Mesenchymal stem cell (in vitro differentiated cells and primary cell): ENCODE measurements around the gene TMEM127.

Experiments
- DNase-seq: peaks from one replicate; pipeline ENCODE4 v3.0.0-alpha.2; 2013
- H2AFZ ChIP-seq: one replicate; pipeline ENCODE4 v1.6.1; 2013; ENCODE audit warnings: low read depth, mild to moderate bottlenecking, control low read depth, inconsistent platforms, low read length, moderate library complexity
- H2AK5ac ChIP-seq: 2 replicates; pipeline ENCODE4 v1.6.1; 2013; ENCODE audit warnings: low read length, moderate library complexity, mild to moderate bottlenecking, inconsistent platforms; ENCODE audit not compliant: severe bottlenecking
- H2BK120ac ChIP-seq: one replicate; pipeline ENCODE4 v1.6.1; 2013; ENCODE audit warnings: low read depth, mild to moderate bottlenecking, inconsistent platforms, low read length, moderate library complexity
- H2BK12ac ChIP-seq, 2 experiments: one replicate each; pipeline ENCODE4 v1.6.1; 2013; ENCODE audit warnings: inconsistent platforms in 2 of 2, low read length in 2 of 2, mild to moderate bottlenecking in 2 of 2, moderate library complexity in 2 of 2, control low read depth in 1 of 2
- H2BK15ac ChIP-seq: one replicate; pipeline ENCODE4 v1.6.1; 2013; ENCODE audit warnings: mild to moderate bottlenecking, low read depth, inconsistent platforms; ENCODE audit not compliant: poor library complexity, severe bottlenecking
- H2BK5ac ChIP-seq: 2 replicates; pipeline ENCODE4 v1.6.1; 2013; ENCODE audit warnings: low read depth, mild to moderate bottlenecking, low read length, control low read depth, inconsistent platforms; ENCODE audit not compliant: poor library complexity, severe bottlenecking
- H3K14ac ChIP-seq, 2 experiments: one replicate each; pipeline ENCODE4 v1.6.1; 2013; ENCODE audit warnings: inconsistent platforms in 2 of 2, low read length in 2 of 2, control low read depth in 1 of 2, mild to moderate bottlenecking in 1 of 2, moderate library complexity in 1 of 2
- H3K18ac ChIP-seq, 2 experiments: one replicate each; pipeline ENCODE4 v1.6.1; 2013; ENCODE audit warnings: inconsistent platforms in 2 of 2, low read length in 2 of 2, control low read depth in 1 of 2, low read depth in 1 of 2, mild to moderate bottlenecking in 1 of 2
- H3K23ac ChIP-seq, 2 experiments: one replicate each; pipeline ENCODE4 v1.6.1; 2013; ENCODE audit warnings: inconsistent platforms in 2 of 2, low read length in 2 of 2, mild to moderate bottlenecking in 2 of 2, moderate library complexity in 2 of 2, control low read depth in 1 of 2
- H3K27ac ChIP-seq: 2 replicates; pipeline ENCODE4 v1.5.1; 2013; ENCODE audit warnings: mild to moderate bottlenecking, moderate library complexity, low read length, control low read depth, inconsistent platforms; ENCODE audit not compliant: poor library complexity, severe bottlenecking
- H3K27me3 ChIP-seq, 2 experiments: 2 replicates each; pipeline versions ENCODE4 v1.6.1 to v1.7.0; 2013; ENCODE audit warnings: low read length in 2 of 2, mild to moderate bottlenecking in 2 of 2, moderate library complexity in 2 of 2, control low read depth in 1 of 2, inconsistent platforms in 1 of 2; ENCODE audit not compliant: control insufficient read depth in 1 of 2, insufficient read depth in 1 of 2
- H3K36me3 ChIP-seq, 2 experiments: 2 replicates each; pipeline versions ENCODE4 v1.6.1 to v1.7.0; 2013; ENCODE audit warnings: low read length in 2 of 2, control low read depth in 1 of 2, inconsistent platforms in 1 of 2, low read depth in 1 of 2, mild to moderate bottlenecking in 1 of 2; ENCODE audit not compliant: insufficient read depth in 2 of 2, control insufficient read depth in 1 of 2
- H3K4ac ChIP-seq, 2 experiments: one replicate each; pipeline ENCODE4 v1.6.1; 2013; ENCODE audit warnings: inconsistent platforms in 2 of 2, low read length in 2 of 2, mild to moderate bottlenecking in 2 of 2, moderate library complexity in 2 of 2, control low read depth in 1 of 2, low read depth in 1 of 2
- H3K4me1 ChIP-seq: 2 replicates; pipeline ENCODE4 v1.6.1; 2013; ENCODE audit warnings: low read depth, low read length, control low read depth; ENCODE audit not compliant: control insufficient read depth, insufficient read depth
- H3K4me2 ChIP-seq: 2 replicates; pipeline ENCODE4 v1.6.1; 2013; ENCODE audit warnings: low read length, mild to moderate bottlenecking, inconsistent platforms; ENCODE audit not compliant: poor library complexity, severe bottlenecking
- H3K4me3 ChIP-seq, 2 experiments: 2 replicates each; pipeline versions ENCODE4 v1.5.1 to v1.7.0; 2013; ENCODE audit warnings: low read length in 2 of 2, mild to moderate bottlenecking in 2 of 2, control low read depth in 1 of 2, low read depth in 1 of 2; ENCODE audit not compliant: insufficient read depth in 1 of 2
- H3K79me1 ChIP-seq: replicated peaks from 2 replicates; pipeline ENCODE4 v1.6.1; 2013; ENCODE audit warnings: mild to moderate bottlenecking, control low read depth, low read length, inconsistent platforms; ENCODE audit not compliant: poor library complexity, severe bottlenecking
- H3K9ac ChIP-seq: 2 replicates; pipeline ENCODE4 v1.7.0; 2013; ENCODE audit warnings: mild to moderate bottlenecking, low read length, moderate library complexity
- H3K9me3 ChIP-seq: 2 replicates; pipeline ENCODE4 v1.7.0; 2013; ENCODE audit warnings: mild to moderate bottlenecking, low read length; ENCODE audit not compliant: control insufficient read depth
- H4K8ac ChIP-seq: one replicate; pipeline ENCODE4 v1.6.1; 2013; ENCODE audit warnings: inconsistent platforms, mild to moderate bottlenecking, low read length, moderate library complexity
- H4K91ac ChIP-seq: one replicate; pipeline ENCODE4 v1.6.1; 2013; ENCODE audit warnings: mild to moderate bottlenecking, low read length, inconsistent platforms
- whole genome bisulfite sequencing: methylation state at CpG from one replicate; pipeline ENCODE4 v1.1.7; 2013; ENCODE audit warnings: mixed read lengths; 5-methylcytosine and 5-hydroxymethylcytosine counted together

Gene TMEM127

DNA sequence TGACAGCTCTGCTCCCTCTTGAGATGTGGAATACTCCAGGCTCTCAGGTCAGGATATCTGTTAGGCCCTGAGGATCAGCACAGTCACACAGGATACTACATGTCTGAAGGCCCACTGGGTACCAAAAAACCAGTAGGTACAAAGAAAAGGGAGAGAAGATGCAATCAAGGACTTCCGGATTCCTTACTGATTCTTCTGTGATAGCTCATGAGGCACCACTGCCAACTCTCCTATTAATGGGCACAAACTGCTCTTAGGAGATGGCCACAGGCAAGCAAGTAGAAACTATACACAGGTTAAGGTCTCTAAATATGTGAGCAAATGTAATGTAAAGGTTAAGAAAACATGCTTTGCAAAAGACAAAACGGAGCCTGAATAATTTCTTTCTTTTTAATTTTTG, 3.5 kb downstream of the TMEM127 start:
- H4K8ac ChIP-seq = no peak overlapping the region
- no peak overlapping the region for H3K14ac ChIP-seq
- peaks cover 12 to 29% of the 10 kb centered on the region in 2 experiments for H3K36me3 ChIP-seq
- 95% methylated on average over 2 of the region's 2 CpGs for WGBS
- no peak overlapping the region for H2BK12ac ChIP-seq
- H3K23ac ChIP-seq = no peak overlapping the region
- no peak overlapping the region for H4K91ac ChIP-seq
- H3K4me3 ChIP-seq = no peak overlapping the region
- H3K4me2 ChIP-seq = no peak overlapping the region
- H3K4me1 ChIP-seq = peaks cover 39% of the 10 kb centered on the region
- no peak overlapping the region for H2AK5ac ChIP-seq
- no peaks in the 10 kb centered on the region for H3K9me3 ChIP-seq
- no peak overlapping the region for H3K4ac ChIP-seq
- no peak overlapping the region for H3K27ac ChIP-seq
- no peak overlapping the region for H2BK15ac ChIP-seq
- DNase-seq = no peak
- peaks cover 22% of the 10 kb centered on the region for H3K79me1 ChIP-seq
- no peak overlapping the region for H3K18ac ChIP-seq
- H2BK120ac ChIP-seq = no peak overlapping the region
- H3K9ac ChIP-seq = peak overlapping the region; percentile 44
- no peak overlapping the region for H2BK5ac ChIP-seq
- no peaks in the 10 kb centered on the region for H3K27me3 ChIP-seq
- no peak overlapping the region for H2AFZ ChIP-seq

DNA sequence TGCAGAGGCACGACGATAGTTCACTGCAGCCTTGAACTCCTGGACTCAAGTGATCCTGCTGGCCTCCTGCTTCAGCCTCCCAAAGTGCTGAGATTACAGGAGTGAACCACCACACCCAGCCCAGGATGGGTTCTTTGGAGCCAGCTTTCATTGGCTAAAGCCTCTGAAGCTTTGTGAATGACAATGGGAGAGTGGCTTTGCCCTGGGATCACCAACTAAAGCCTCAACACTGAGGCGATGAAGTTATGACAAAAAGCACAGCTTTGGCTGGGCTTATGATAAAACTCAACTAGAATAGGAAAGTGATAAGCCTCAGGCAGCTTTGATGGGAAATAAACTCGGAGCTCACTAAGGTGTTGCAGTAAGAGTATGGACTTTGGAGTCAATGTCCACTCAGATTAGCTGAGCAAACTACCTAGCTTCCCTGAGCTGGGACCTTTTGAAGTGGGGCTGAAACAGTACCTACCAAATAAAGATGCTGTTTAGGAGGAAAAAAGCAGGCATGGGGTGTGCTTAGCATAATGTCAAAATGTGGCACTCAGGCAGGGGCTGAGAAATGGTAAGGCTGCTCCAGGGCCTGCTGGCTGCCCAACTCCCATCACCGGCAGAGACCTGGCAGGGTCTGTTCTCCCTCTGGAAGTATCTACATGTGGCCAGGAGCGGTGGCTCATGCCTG, 4.3 kb downstream of the TMEM127 start:
- no peak for DNase-seq
- no peak overlapping the region for H3K14ac ChIP-seq
- peak overlapping the region; percentile 86 for H3K27ac ChIP-seq
- no peak overlapping the region for H3K4me2 ChIP-seq
- peak overlapping the region in 1 of 2 experiments; percentile 62 for H3K4ac ChIP-seq
- no peak overlapping the region for H2BK120ac ChIP-seq
- H2BK15ac ChIP-seq = peak overlapping the region; percentile 17
- H2BK12ac ChIP-seq = peak overlapping the region; percentile 5 to 15
- no peaks in the 10 kb centered on the region for H3K9me3 ChIP-seq
- H2AFZ ChIP-seq = no peak overlapping the region
- peak overlapping the region; percentile 78 for H2AK5ac ChIP-seq
- no peak overlapping the region for H4K91ac ChIP-seq
- H3K36me3 ChIP-seq = peaks cover 12 to 33% of the 10 kb centered on the region in 2 experiments
- H3K18ac ChIP-seq = no peak overlapping the region
- peaks cover 36% of the 10 kb centered on the region for H3K4me1 ChIP-seq
- H3K4me3 ChIP-seq = no peak overlapping the region
- H3K79me1 ChIP-seq = peaks cover 24% of the 10 kb centered on the region
- no peak overlapping the region for H4K8ac ChIP-seq
- peak overlapping the region; percentile 53 for H3K9ac ChIP-seq
- no peaks in the 10 kb centered on the region for H3K27me3 ChIP-seq
- H2BK5ac ChIP-seq = no peak overlapping the region
- H3K23ac ChIP-seq = no peak overlapping the region
- WGBS = 97% methylated on average over 6 of the region's 6 CpGs

DNA sequence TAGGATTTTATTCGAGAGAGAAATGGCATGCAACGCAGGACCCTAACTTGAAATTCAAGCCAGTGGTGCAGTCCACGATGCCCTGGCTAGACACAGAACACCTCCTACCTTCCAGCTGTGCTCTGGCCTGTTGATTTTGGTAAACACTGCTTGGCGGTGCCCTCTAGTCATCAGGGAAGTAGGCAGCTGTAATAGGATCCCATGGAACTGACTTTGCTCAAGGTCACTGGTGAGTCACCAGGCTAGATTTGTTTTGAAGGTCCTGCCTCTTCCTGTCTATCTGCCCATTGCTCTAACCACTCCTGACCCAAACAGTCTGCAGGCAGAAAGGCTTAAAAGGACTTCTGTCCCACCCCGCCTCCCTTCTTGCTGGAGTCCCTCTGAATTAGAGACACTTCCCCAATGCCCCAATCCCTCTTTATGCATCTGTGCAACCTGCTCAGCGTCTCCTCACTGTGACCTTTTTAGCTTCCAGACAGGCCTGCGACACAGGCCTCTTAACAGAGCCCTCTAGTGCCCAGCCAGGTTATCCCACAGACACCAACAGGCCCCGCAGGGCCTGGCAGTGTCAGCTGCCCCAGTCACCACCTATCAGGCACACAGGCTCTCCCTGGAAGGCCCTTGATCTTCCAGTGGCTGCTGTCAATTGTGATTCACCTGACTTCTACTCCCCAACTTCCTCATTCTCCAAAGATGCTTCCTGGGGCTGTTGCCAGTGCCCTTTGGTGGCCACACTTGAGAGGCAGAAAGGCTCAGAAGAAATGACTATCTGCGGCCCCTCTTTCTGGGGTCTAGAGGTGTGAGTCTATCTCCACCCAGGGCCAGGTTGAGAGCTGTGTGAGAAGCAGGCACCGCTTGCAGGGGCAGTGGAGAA, 5.2 kb downstream of the TMEM127 start:
- Histone ChIP-seq H3K4ac (peak overlapping the region in 1 of 2 experiments; percentile 63), H3K14ac (no peak overlapping the region), H3K9me3 (no peaks in the 10 kb centered on the region), H3K79me1 (peaks cover 25% of the 10 kb centered on the region), H2AK5ac (peak overlapping the region; percentile 95), H3K23ac (peak overlapping the region in 1 of 2 experiments; percentile 5), H3K36me3 (peaks cover 16 to 36% of the 10 kb centered on the region in 2 experiments), H3K4me3 (peak overlapping the region in 1 of 2 experiments; percentile 25), H3K27me3 (no peaks in the 10 kb centered on the region), H3K4me2 (peak overlapping the region; percentile 35), H2BK12ac (peak overlapping the region in 1 of 2 experiments; percentile 39), H3K27ac (peak overlapping the region; percentile 86), H2BK5ac (peak overlapping the region; percentile 86), H3K18ac (peak overlapping the region; percentile 53 to 68), H2BK15ac (peak overlapping the region; percentile 17), H2BK120ac (peak overlapping the region; percentile 45), H2AFZ (no peak overlapping the region), H4K91ac (no peak overlapping the region), H4K8ac (peak overlapping the region; percentile 57), H3K4me1 (peaks cover 36% of the 10 kb centered on the region), H3K9ac (peak overlapping the region; percentile 58)
- peak; percentile 93 for DNase-seq
- 45% methylated on average over 10 of the region's 10 CpGs for WGBS

DNA sequence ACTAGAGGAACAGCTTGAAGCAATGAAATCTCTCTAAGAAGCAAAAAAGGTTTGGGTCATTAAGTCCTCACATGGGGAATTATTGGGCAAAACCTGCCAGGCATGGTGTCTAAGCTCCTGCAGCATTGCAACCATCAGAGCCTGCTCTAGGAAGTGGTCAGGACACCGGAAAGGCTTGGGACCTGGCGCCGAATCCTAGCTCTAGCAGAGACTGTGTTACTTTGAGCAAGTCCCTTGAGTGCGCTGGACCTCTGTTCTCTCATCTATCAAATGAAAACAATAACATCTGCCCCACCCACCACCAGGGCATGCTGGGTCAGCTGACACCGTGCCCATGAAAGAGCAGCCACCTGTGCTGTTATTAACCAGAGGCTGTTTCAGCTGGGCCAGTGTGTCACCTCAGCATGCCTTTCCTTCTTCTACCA, 6.3 kb downstream of the TMEM127 start:
- Histone ChIP-seq H3K9me3 (no peaks in the 10 kb centered on the region), H3K27me3 (no peaks in the 10 kb centered on the region), H2BK12ac (peak overlapping the region in 1 of 2 experiments; percentile 67), H3K4me1 (peaks cover 36% of the 10 kb centered on the region), H3K79me1 (peaks cover 34% of the 10 kb centered on the region), H3K18ac (peak overlapping the region; percentile 14 to 25), H2AK5ac (peak overlapping the region; percentile 6), H3K4me3 (no peak overlapping the region), H2BK120ac (no peak overlapping the region), H3K9ac (peak overlapping the region; percentile 58), H3K36me3 (peaks cover 24 to 47% of the 10 kb centered on the region in 2 experiments), H3K23ac (peak overlapping the region; percentile 3 to 49), H3K4ac (no peak overlapping the region), H3K27ac (peak overlapping the region; percentile 75), H2BK15ac (peak overlapping the region; percentile 16), H2BK5ac (no peak overlapping the region), H2AFZ (no peak overlapping the region), H3K14ac (no peak overlapping the region), H3K4me2 (no peak overlapping the region), H4K8ac (peak overlapping the region; percentile 19), H4K91ac (no peak overlapping the region)
- WGBS = 98% methylated on average over 5 of the region's 5 CpGs
- DNase-seq = no peak
